NCI-H510A treated with DMSO at 0.1 percent for 48 hours (cell line): ENCODE results near the gene WDR83.
A peak's percentile ranks its signal among the peaks of the same experiment; 100 is the strongest.

Experiments used
- DNase-seq: peaks from one replicate; lab custom pipeline; 2025; lab: John Stamatoyannopoulos, UW

WDR83 gene

GRCh38 chr19:12715929-12716328 is 49.3 kb downstream of the WDR83 start:
- DNase-seq: no peak

- DNase-seq: no peak
Measured at GRCh38 chr19:12720296-12720695, 53.7 kb downstream of the WDR83 start.

GRCh38 chr19:12720851-12721655 is 54.4 kb downstream of the WDR83 start:
- DNase-seq: no peak

GRCh38 chr19:12721656-12722565 is 55.3 kb downstream of the WDR83 start:
- peak; percentile 34 for DNase-seq

- peak; percentile 94 for DNase-seq
Measured at GRCh38 chr19:12722566-12723380, 56.2 kb downstream of the WDR83 start.

GRCh38 chr19:12723381-12723640 is 56.7 kb downstream of the WDR83 start:
- peak; percentile 36 for DNase-seq

GRCh38 chr19:12723641-12724426 is 57.2 kb downstream of the WDR83 start, which contains the start of gene TNPO2:
Gene TNPO2 (minus strand): TSS chr19:12723932. CDS start chr19:12720977, 2,955 bp downstream.
- peak; percentile 65 for DNase-seq
